ENCODE data around the gene UBE2N. TPM values are rescaled to one million over a fixed set of nuclear protein-coding genes. Genes with fewer than 3 reads are reported as not detected.
"Not testable (repeated sequence)": the region's sequence is repeated elsewhere in the genome, so short reads cannot be mapped to it uniquely, and the experiment has no call there.

UBE2N gene
- polyA plus RNA-seq, 5 donors, result 131 to 167 (median 142) TPM

DNA sequence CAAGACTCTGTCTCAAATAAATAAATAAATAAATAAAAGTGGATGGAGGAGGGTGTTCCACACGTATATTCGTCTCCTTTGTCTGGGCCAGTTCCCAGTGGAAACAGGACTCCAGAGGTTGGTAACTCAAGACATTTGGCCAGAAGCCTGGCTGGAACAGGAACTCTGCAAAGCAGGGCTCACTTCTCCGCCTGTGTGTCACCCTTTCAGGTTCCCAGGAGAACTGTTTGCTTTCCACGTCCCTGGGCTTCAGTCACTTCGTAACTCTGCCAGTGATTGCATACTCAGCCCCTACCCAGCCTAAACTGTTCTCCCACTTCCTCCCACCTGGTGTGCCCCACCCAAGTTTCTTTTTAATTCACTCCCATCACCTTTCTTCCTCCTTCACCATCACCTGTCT is 7.0 kb upstream of the UBE2N start:
- DNase-seq, result no peak

DNA sequence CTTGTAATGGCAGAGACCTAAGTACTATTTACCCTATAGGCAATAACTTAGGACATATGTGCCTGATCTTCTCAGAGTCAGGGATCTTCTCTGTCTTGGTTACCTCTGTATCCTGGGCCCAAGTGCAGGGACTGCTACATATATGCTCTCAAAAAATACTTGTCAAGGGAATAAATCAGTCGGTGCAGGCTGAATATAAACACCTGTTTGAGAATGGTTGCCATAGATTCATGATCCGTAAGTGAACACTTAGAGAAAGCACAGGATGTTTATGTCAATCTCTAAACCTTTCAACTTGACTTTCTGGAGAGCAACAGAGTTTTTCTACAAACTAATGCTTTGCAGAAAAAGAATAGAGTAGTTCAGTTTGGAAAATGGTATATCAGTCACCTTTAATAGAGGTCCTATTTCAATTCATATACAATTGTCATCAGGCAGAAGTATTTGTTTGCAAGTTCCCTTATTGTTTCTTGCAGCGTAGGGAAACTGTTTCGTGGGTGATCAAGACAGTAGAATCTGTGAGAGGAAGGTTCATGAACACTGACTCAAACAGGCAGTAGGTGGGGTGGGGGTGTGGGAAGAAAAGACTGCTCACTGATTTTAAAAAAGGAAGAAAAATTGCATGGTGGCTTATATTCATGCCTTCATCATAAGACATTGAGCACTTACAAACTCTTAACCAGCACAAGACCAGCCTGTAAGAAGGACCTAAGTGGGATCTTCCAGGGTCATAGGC is 6.0 kb upstream of the UBE2N start:
- no peak for DNase-seq

DNA sequence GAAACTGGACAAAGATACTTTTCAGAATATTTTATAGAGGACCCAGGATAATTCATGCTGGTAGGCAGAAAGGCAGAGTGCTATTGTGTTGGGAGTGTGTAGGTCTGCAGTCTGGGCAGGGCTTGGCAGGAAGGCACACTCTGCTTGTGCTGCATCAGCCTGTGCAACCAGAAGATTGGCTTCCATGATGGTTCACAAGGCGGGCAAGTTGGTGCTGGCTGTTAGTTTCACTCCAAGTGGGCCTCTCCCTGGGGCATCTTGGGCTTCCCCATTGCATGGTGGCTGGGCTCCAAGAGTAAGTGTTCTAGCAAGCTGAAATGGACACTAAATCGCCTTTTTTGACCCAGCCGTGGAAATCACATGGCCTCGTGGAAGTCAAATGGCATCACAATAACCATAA is 1.8 kb upstream of the UBE2N start:
- no peak for DNase-seq

DNA sequence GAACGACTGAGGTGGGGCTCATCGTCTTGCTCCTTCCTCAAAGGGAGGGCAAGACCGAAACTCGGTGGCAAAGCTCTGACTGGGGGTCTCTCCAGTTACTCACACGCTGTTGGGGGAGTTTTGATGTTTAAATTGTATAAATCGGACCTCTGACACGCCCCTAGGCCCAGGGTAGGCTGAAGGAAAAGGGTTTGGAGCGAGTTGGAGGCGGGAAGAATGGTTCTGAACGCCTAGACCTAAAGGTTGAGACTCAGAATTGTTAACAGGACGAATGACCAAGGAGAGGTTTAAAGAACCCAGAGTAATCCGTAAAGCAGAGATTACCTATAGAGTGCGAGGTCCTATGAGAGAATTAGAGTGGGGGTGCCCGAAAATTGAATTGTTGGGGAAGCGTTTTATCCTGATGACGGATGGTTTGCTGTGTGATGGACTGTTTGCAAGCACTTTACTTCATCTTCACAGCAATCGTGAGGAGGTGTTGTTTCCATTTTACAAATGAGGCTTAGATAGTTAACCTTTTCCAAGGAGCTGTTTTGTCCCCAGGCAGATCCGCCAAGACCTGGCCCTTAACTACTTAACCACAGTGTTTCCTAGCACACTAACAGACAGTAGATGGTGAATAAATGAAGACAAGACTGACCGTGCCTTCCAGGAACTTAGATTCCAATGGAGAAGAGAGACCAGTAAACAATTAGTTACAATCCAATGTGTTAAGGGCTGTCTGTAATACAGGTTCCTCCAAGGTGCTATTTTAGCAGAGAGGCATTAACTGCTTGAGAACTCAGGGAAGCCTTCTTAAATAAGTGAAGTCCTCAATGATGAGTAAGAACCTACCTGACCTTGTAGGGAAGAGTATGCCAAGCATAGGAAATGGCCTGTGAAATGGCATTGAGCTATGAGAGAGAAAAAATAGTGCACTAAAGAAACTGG is 929 bp upstream of the UBE2N start:
- no peak for DNase-seq

DNA sequence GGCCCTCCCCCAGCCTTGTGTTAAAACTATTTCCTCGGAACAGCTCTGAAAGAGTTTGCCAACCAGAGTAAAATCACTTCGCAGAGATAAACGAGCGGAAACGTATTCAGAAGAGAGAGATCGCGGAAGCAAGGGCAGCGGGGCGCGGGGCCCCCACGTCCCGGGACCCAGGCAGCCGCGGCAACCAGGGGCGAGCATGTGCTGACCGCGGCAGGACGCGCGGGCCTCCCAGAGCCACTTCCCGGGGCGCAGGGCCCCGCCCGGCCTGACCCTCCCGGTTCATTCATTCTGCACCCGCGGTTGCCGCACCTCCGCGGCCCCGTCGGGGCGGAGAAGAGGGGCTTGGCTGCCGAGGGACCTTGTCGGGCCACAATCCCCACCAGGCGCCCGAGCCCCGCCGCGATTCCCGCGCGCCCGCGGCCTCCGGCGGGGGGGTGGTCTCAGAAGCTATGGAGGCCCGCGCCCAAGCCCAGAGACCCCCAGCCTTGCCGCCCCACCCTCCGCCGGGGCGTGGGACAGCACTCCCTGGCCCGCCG is 598 bp downstream of the UBE2N start:
- DNase-seq, result peak in 1 of 2 donors; percentile 30

DNA sequence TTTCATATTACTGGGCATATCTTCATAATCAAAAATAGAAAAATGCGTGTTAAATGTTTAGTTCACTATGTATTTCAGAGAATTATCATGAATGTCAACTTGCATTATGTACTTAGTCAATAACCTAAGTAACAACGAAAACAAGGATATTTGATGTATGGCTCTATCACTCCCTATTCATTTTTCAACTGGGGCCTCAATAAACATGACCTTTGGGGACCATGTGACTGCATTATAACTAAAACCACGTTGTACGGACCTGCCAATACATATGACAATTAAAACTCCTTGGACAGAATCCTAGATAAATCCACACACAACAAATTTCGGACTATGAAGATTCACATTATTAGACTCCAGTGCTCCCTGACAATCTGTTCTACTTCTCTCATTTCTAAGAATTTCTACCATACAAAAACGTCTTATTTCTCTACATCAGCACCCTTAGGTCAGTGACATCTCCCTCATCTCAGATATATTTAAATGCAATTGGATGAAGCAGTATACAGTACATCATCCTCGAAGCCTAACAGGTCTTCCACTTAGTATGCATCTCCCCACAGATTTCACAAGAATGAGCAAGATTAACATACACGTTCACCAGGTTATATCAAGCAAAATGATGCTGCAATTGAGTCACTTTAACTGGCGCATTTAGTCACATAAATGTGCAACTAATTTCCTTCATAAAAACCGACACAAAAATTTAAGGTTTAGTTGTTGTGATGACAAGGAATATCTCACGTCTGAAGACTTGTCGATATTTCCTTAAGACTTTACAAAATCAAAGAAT is 1.5 kb downstream of the UBE2N start:
- no peak for DNase-seq

DNA sequence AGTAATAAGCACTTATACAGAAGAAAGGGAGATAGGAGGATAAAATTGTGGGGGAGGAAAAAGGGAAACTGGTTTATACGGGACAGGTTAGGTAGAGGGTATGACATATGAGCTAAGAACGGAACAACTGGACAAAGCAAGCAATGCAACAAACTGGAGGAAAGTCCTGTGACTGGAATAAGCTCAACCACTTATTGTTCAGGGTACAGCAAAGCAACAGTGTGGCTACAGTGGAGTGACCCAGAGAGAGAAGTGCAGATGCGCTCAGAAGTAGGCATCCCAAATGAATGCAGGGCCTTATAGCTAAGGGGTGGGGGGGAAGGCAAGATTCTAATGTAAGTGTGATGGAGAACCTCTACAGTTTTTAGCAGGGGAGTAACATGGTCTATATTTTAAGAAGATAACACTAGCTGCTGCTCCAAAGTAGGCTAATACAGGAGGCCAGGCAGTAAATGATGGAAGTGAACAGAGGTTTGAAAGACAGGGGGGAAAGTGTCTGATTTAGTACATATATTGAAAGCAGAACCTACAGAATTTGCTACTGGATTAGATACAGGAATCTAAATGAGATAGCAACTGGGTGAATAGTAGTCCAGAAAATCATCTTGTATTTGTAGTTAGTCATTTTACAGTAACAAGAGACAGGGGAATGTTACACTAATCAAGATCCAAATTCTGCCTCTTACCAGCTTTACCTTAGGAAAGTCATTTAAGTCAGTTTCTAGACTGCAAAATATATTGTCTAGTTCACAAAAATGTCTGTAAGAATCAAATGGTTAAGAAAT is 3.3 kb downstream of the UBE2N start:
- DNase-seq, result no peak

DNA sequence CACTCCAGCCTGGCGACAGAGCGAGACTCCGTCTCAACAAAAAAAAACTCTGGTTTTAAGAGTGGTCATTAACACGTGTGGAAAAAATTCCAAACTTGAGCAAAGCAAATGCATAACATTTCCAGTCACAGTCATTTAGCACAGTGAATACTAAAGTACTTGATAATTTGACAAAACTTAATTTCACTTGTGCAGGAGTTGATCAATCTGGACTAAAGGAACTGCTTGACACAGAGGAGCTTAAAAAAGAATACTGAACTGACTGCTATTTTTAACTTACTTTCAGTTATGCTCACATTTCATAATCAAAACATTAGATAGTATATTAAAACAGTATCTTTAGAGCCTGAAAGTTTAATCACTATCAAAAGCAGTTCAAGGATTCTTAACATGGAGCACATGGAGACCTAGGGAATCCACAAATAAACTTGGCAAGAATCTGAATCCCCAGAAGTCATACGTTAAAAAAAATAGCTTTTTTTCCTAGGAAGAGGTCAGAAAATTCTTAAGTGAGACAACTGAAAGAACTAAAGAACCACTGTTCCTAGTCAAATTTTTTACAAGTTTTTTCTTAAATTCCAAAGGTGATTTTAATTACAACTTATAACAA is 7.4 kb downstream of the UBE2N start:
- peak; percentile 44 to 52 for DNase-seq

DNA sequence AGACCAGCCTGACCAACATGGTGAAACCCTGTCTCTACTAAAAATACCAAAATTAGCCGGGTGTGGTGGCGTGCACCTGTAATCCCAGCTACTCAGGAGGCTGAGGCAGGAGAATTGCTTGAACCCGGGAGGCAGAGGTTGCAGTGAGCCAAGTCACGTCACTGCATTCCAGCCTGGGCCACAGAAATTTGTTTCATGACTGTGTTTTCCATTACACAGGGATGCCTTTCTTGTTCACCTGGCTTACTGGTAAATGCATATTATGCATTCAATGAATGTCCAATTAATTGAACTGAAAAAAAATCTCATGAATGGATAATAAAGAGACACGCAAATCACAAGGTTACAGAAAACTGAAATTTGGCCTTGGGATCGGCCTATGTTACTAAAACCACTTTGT is 9.7 kb downstream of the UBE2N start:
- not testable (repeated sequence) for DNase-seq

DNA sequence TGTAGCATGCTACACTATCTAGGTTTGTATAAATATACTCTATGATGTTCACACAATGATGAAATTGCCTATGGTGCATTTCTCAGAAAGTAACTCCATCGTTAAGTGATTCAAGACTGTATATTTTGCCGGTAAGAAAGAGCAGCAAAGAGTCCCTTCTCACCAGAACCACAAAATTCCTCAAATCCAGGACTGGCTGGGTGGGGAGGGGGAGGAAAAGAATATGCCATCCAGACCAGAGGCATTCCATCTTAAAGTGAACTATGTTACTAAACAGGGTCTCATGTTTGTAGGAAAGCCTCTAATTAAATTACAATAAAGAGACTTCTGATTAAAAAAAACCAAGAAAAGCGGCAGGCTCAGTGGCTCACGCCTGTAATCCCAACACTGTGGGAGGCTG is 11.5 kb downstream of the UBE2N start:
- DNase-seq, result no peak

DNA sequence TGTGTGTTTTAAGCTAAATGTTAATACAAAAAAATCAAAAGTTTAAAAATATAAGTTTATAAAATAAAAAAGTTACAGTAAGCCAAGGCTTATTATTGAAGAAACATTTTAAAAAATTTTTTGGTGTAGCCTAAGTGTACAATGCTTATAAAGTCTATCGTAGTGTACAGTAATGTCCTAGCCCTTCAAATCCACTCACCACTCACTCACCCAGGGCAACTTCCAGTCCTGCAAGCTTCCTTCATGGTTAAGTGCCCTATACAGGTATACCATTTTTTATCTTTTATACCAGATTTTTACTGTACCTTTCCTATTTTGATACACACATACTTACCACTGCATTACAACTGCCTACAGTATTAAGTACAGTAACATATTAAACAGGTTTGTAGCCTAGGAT is 11.9 kb downstream of the UBE2N start:
- DNase-seq, result no peak

DNA sequence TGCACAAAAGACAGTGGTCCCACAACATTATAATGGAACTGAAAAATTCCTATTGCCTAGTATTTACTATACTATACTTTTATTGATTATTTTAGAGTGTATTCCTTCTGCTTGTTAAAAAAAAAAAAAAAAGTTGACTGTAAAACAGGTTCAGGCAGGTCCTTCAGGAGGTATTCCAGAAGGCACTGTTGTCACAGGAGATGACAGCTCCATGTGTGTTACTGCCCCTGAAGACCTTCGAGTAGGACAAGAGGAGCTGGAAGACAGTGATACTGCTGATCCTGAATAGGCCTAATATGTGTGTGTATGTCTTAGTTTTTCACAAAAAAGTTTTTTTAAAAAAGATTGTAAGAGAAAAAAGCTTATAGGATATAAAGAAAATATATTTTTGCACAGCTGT is 12.3 kb downstream of the UBE2N start:
- no peak for DNase-seq

DNA sequence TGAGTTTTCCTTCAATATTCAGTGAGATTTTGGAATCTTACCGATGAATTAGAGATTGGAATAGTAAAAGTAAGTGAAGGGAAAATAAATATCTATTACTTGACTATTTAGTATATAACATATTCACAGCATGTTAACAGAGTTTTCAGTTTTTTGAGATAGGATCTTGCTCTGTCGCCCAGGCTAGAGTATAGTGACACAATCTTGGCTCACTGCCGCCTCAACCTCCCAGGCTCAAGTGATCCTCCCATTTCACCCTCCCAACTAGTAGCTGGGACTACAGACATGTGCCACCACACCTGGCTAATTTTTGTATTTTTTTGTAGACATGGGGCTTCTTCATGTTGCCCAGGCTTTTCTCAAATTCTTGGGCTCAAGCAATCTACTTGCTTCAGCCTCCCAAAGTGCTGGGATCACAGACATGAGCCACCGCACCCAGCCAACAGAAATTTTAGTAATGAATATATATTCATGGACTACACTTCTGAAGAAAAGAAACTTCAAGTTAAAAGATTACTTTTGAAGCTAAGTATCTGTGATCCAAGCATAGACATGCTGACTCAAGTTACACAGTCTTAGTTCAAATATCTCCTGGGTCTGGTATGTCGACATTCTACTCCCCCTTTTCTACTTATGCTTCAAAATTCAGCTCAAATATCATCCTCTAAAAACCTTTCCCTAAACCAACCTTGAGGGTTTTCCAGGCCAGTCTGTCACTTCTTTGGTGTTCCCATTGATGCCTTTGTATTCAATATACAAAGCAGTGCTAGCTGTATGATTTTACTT is 13.8 kb downstream of the UBE2N start:
- DNase-seq, result no peak

DNA sequence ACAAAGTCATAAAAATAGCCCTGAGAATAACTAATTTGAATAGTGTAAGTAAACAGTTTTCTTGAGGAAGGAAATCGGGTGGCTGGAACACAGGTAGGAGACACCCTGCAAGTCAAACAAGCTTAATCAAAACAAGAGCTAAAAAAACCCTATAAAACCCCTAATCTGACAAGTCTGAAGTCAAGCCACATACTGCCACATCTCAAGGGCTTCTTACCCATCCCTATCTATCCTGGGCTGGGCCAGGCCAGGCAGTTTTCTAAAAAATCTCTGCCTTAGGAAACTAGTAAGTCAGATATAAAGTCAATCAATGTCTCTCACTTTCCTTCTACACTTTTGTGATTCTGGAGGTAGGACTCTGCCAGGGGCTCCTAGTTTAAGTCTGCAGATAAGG is 15.3 kb downstream of the UBE2N start:
- DNase-seq, result no peak

DNA sequence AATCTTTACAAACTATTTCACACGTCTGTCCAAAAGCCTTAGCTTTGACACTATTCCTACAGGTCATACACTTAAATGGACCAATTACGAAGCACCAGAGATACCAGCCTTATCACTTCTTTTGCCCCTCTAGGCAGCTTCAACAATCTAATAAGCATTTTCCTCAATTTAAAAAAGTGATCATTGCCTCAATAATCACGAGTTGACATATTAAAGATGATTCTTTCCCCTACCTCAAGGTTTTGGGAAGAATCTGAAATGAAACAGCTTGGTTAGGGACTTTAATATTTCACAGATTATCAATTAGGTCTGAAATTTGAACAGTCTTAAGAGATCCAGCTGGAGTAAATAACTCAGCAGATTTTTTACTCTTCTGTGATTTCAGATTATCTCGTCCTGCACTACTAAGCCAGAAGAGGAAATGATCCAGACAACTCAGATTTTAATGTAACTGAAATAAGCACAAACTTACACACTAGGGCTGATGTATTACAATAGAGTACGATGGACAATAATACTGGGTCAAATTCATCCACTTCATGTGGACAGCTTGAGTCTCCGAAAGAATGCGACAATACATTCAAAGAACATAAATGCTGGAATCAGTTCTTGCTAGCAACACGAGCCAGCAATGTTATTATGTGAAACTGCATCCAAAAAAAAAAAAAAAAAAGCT is 15.9 kb downstream of the UBE2N start:
- peak in 1 of 2 donors; percentile 52 for DNase-seq

DNA sequence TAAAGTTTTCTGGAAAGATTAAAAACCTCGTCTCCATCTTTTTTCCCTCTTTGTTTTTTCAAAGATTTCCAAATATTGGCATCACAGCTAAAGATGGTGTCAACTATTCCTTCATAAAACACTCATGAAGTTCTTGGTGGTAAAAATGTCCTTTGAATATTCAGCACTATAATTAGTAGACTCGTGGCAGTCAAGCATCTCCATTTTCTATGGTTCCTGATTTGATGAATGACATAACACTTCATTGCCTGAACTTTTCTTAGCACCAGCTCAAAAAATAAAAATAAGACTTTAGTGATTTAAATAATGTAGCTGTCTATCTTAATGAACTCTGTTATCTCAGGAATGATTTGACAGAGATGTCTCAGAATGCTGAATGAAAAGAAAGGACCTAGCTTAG is 19.7 kb downstream of the UBE2N start:
- no peak for DNase-seq

DNA sequence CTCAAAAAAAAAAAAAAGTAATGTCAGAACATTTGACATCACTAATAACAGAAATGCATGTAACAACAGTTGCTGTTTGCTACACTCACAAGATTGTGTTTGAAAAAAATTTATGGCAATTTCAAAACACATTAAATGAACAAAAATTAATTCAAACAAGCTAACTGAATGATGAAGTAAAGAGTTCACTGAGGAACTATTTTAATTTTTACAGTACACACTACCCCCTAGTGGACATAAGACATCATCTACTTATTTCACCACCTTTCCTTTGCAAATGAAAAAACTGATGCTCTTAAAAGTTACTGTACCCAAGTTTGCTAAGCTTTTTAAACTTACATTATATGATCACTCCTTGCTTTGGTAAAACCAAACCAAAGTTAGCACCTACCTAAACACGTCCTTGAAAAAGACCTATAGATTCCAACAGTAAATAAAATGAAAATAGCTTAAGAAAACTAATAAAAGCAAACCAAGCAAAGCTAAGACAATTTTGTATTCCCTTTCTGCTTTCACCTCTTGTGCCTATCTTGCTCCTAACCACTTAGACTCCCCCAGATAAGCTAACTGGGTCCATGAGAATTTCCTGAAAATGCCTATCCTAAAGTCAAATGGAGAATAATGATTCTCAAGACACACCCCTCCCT is 22.2 kb downstream of the UBE2N start:
- no peak for DNase-seq

DNA sequence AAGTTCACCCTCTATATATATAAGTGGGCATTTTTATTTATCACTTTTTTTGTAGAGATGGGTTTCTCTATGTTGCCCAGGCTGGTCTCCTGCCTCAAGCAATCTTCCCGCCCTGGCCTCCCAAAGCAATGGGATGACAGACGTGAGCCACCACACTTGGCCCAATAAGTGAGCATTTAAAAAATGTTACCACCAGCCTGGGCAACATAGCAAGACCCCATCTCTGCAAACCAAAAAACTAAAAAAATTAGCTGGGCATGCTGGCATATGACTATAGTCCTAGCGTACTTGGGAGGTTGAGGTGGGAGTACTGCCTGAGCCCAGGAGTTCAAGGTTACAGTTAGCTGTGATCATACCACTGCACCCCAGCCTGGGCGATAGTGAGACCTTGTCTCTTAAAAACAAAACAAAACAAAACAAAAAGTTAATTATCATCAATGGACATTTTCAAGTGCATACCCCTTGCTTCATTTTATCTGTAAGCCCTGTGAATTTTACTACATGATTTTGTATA is 23.7 kb downstream of the UBE2N start:
- DNase-seq, result no peak

Data from right lung (tissue), 5 donors.